NCI-H446 treated with DMSO at 0.1 percent for 48 hours (cell line): Measurements from ENCODE around the gene SIN3B.
"Not testable (repeated sequence)": the region's sequence is repeated elsewhere in the genome, so short reads cannot be mapped to it uniquely, and the experiment has no call there.

Experiments
- DNase-seq: peaks from one replicate; lab custom pipeline; 2025; lab: John Stamatoyannopoulos, UW

SIN3B gene

GRCh38 chr19:16868423-16869130 lies 39.4 kb downstream of the SIN3B start:
- no peak for DNase-seq

GRCh38 chr19:16869331-16869972 lies 40.3 kb downstream of the SIN3B start:
- no peak for DNase-seq

GRCh38 chr19:16871871-16872270 lies 42.7 kb downstream of the SIN3B start:
- no peak for DNase-seq

GRCh38 chr19:16872728-16873127 lies 43.5 kb downstream of the SIN3B start:
- no peak for DNase-seq

- no peak for DNase-seq
Measured at GRCh38 chr19:16873594-16873993, 44.4 kb downstream of the SIN3B start.

- no peak for DNase-seq
Measured at GRCh38 chr19:16874250-16874977, 45.2 kb downstream of the SIN3B start.

- not testable (repeated sequence) for DNase-seq
Measured at GRCh38 chr19:16874978-16875299, 45.7 kb downstream of the SIN3B start.

- DNase-seq, result no peak
Measured at GRCh38 chr19:16875584-16876555, 46.7 kb downstream of the SIN3B start.

GRCh38 chr19:16876904-16877361 lies 47.7 kb downstream of the SIN3B start:
- no peak for DNase-seq

- no peak for DNase-seq
Measured at GRCh38 chr19:16877581-16877980, 48.4 kb downstream of the SIN3B start.

- no peak for DNase-seq
Measured at GRCh38 chr19:16878181-16878965, 49.2 kb downstream of the SIN3B start.

- DNase-seq, result no peak
Measured at GRCh38 chr19:16880884-16881554, 51.8 kb downstream of the SIN3B start.

- DNase-seq, result no peak
Measured at GRCh38 chr19:16882146-16882545, 52.9 kb downstream of the SIN3B start.

- DNase-seq, result no peak
Measured at GRCh38 chr19:16883522-16883921, 54.3 kb downstream of the SIN3B start.

- no peak for DNase-seq
Measured at GRCh38 chr19:16885166-16885565, 56.0 kb downstream of the SIN3B start.

- no peak for DNase-seq
Measured at GRCh38 chr19:16886305-16886880, 57.2 kb downstream of the SIN3B start.

GRCh38 chr19:16887353-16888265 lies 58.4 kb downstream of the SIN3B start:
- no peak for DNase-seq

- no peak for DNase-seq
Measured at GRCh38 chr19:16888629-16889365, 59.6 kb downstream of the SIN3B start, which contains the start of gene F2RL3. Gene F2RL3 (plus strand): TSS chr19:16888999. CDS start chr19:16889190, 191 bp downstream.
